ENCODE measurements around the gene RHD. TPM values are rescaled to one million over a fixed set of nuclear protein-coding genes. Genes with fewer than 3 reads are reported as not detected.
"Not testable (repeated sequence)": the region's sequence is repeated elsewhere in the genome, so short reads cannot be mapped to it uniquely, and the experiment has no call there.

RHD gene
- total RNA-seq, 1 experiment from 2014 or later = 0.26 TPM

DNA sequence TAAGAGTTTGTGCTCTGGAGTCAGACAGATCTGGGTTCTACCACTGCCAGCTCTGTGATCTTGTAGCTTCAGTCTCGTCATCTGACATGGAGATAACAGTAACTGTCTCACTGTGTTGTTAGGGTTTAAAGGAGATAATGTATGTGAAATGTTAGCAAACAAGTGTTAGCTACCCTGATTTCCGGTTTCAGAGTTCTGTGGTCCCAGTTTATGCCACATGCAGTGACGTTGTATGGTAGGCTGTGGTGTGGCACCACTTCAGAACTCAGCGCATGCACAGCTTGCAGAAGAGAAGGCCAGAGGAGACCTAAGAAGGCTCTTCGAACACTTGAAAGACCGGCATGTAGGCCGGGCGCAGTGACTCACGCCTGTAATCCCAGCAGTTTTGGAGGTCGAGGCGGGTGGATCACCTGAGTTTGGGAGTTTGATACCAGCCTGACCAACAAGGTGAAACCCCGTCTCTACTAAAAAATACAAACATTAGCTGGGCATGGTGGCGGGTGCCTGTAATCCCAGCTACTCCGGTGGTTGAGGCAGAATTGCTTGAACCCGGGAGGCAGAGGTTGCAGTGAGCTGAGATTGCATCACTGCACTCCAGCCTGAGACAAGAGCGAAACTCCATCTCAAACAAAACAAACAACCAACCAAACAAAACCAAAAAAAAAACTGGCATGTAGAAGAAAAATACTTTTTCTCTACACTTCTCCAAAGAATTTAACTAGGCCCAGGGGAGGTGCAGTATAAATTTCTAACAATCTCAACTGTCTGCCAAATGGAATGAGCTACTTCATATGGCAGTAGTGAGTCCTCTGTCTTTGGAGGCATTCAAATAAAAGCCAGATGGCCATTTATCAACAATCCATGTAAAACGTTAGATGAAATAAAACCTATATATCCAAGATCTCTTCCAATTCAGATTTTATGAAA is 55.8 kb downstream of the RHD start:
- not testable (repeated sequence) for H3K4me2 ChIP-seq (ENCODE audit: low read depth, low read length, poor library complexity, severe bottlenecking); H2AFZ ChIP-seq (ENCODE audit: low read length); H3K9me2 ChIP-seq (replicated peaks; ENCODE audit: insufficient read depth, low read length); H4K20me1 ChIP-seq (ENCODE audit: insufficient read depth, low read depth, low read length); H3K27me3 ChIP-seq (ENCODE audit: low read length); H3K27ac ChIP-seq (ENCODE audit: low read length); H3K4me3 ChIP-seq (ENCODE audit: low read length); DNase-seq; H3K9me3 ChIP-seq (ENCODE audit: low read length); H3K36me3 ChIP-seq (ENCODE audit: insufficient read depth, low read length); H3K9ac ChIP-seq (ENCODE audit: low read length)
- Histone ChIP-seq H3K79me2 (ENCODE audit: low read length) (peaks cover 17% of the 10 kb centered on the region), H3K4me1 (ENCODE audit: low read length) (peaks cover 13% of the 10 kb centered on the region)

DNA sequence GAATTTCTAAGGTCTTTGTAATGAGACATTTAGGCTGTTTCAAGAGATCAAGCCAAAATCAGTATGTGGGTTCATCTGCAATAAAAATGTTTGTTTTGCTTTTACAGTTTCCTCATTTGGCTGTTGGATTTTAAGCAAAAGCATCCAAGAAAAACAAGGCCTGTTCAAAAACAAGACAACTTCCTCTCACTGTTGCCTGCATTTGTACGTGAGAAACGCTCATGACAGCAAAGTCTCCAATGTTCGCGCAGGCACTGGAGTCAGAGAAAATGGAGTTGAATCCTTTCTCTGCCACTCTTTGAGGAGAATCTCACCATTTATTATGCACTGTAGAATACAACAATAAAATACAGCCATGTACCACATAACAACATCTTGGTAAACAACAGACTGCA is 56.5 kb downstream of the RHD start:
- not testable (repeated sequence) for DNase-seq; H3K9me2 ChIP-seq (replicated peaks; ENCODE audit: insufficient read depth, low read length); H3K9me3 ChIP-seq (ENCODE audit: low read length); H3K27ac ChIP-seq (ENCODE audit: low read length); H2AFZ ChIP-seq (ENCODE audit: low read length); H3K4me3 ChIP-seq (ENCODE audit: low read length); H4K20me1 ChIP-seq (ENCODE audit: insufficient read depth, low read depth, low read length); H3K36me3 ChIP-seq (ENCODE audit: insufficient read depth, low read length); H3K9ac ChIP-seq (ENCODE audit: low read length); H3K27me3 ChIP-seq (ENCODE audit: low read length); H3K4me2 ChIP-seq (ENCODE audit: low read depth, low read length, poor library complexity, severe bottlenecking)
- peaks cover 17% of the 10 kb centered on the region for H3K79me2 ChIP-seq (ENCODE audit: low read length)
- H3K4me1 ChIP-seq (ENCODE audit: low read length) = peaks cover 13% of the 10 kb centered on the region

DNA sequence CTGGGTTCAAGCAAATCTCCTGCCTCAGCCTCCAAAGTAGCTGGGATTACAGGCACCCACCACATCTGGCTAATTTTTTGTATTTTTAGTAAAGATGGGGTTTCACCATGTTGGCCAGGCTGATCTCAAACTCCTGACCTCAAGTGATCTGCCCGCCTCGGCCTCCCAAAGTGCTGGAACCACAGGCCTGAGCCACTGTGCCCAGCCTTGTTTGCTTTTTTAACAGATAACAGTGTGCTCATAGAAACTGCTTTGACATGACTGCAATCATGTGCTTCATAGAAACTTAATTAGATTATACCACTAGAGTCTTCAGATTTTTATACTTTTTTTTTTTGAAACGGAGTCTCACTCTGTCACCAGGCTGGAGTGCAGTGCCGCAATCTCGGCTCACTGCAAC is 57.0 kb downstream of the RHD start:
- H3K27me3 ChIP-seq (ENCODE audit: low read length); DNase-seq; H4K20me1 ChIP-seq (ENCODE audit: insufficient read depth, low read depth, low read length); H3K27ac ChIP-seq (ENCODE audit: low read length); H2AFZ ChIP-seq (ENCODE audit: low read length); H3K4me3 ChIP-seq (ENCODE audit: low read length); H3K4me2 ChIP-seq (ENCODE audit: low read depth, low read length, poor library complexity, severe bottlenecking); H3K9ac ChIP-seq (ENCODE audit: low read length); H3K9me2 ChIP-seq (replicated peaks; ENCODE audit: insufficient read depth, low read length); H3K36me3 ChIP-seq (ENCODE audit: insufficient read depth, low read length); H3K9me3 ChIP-seq (ENCODE audit: low read length): not testable (repeated sequence)
- Histone ChIP-seq H3K4me1 (ENCODE audit: low read length) (peaks cover 13% of the 10 kb centered on the region), H3K79me2 (ENCODE audit: low read length) (peaks cover 17% of the 10 kb centered on the region)

DNA sequence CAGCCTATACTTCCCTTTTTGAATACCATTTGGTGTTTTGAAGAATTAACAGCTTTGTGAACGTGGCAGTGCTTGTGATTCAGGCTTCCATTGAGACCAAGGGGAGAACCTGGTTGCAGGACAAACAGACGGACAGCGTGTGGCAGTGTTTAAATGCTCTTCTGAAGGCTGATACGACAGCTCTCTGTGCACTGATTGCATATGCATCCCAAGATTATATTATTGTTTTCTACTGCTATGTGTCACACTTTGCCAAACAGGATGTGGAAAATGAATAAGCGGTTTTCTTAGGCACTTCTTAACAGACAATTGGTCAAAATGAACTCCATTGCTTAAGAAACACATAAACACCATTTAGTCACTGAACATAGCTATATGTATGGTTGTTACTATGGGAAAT is 57.6 kb downstream of the RHD start:
- peak overlapping the region; percentile 76 for H3K27ac ChIP-seq (ENCODE audit: low read length)
- H3K79me2 ChIP-seq (ENCODE audit: low read length) = peaks cover 17% of the 10 kb centered on the region
- not testable (repeated sequence) for H3K27me3 ChIP-seq (ENCODE audit: low read length); H3K4me3 ChIP-seq (ENCODE audit: low read length); H3K9ac ChIP-seq (ENCODE audit: low read length); H3K36me3 ChIP-seq (ENCODE audit: insufficient read depth, low read length); H3K9me2 ChIP-seq (replicated peaks; ENCODE audit: insufficient read depth, low read length); H4K20me1 ChIP-seq (ENCODE audit: insufficient read depth, low read depth, low read length); DNase-seq; H3K9me3 ChIP-seq (ENCODE audit: low read length); H2AFZ ChIP-seq (ENCODE audit: low read length)
- peak overlapping the region; percentile 53 for H3K4me2 ChIP-seq (ENCODE audit: low read depth, low read length, poor library complexity, severe bottlenecking)
- H3K4me1 ChIP-seq (ENCODE audit: low read length) = peaks cover 13% of the 10 kb centered on the region

DNA sequence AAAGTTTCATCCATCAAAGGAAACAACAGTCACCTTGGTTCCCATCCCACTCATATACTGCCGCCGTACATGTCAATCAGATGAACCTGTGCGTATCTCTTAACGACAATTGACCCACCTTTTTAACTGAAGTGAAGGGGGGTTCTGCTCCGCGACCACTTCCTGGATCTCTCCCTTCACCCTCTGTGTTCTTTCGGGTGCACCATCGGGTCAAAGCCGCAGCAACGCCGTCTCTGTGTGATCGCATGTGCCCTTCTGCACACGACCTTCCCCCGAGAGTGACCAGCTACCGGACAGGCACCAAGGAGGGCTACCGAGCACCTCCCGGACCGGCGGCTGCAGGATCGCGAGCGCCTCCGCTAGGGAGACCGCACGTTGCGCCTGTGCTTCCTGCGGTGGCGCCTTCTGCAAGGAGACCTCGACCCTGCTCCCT is 64.6 kb downstream of the RHD start:
- H3K36me3 ChIP-seq (ENCODE audit: insufficient read depth, low read length); H3K9me3 ChIP-seq (ENCODE audit: low read length); H3K9me2 ChIP-seq (replicated peaks; ENCODE audit: insufficient read depth, low read length); H3K27me3 ChIP-seq (ENCODE audit: low read length); H4K20me1 ChIP-seq (ENCODE audit: insufficient read depth, low read depth, low read length): not testable (repeated sequence)
- Histone ChIP-seq H3K4me1 (ENCODE audit: low read length) (peaks cover 15% of the 10 kb centered on the region), H3K4me3 (ENCODE audit: low read length) (peak overlapping the region; percentile 77), H3K9ac (ENCODE audit: low read length) (peak overlapping the region; percentile 66), H3K79me2 (ENCODE audit: low read length) (peaks cover 50% of the 10 kb centered on the region), H3K4me2 (ENCODE audit: low read depth, low read length, poor library complexity, severe bottlenecking) (peak overlapping the region; percentile 79), H3K27ac (ENCODE audit: low read length) (peak overlapping the region; percentile 25), H2AFZ (ENCODE audit: low read length) (0 out of 2 replicates have a peak overlapping the region, but pooled peaks have one; percentile 16)
- peak; percentile 66 for DNase-seq

DNA sequence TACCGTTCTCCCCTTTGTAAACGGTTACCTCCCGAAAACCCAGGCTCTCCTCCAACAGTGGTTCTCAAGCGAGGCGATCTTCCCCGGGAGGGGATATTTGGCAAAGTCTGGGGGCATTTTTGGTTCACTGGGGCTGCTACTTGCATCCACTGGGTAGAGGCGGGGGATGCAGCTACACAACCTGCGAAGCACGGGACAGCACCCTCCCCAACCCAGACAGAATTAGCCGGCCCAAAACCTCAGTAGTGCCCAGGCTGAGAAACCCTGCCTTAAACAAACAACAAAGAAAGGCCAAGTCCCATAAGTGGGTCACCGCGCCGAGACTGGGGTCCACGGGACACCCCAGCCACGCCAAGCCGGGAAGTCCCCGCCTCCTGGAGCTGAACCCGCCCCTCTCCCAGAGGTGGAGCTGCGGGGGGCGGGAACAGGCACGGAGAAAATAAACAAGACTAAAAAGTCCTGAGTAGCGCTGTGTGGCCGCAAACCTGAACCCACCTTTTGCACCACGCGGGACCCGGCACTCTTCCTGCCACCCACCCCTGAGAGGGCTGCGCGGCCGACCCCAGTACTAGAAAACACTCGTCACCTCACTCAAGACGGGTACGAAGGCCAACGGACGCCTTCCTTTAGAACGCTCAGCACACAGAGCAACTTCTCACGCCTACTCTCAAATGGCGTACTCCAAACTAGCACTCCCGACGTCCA is 65.3 kb downstream of the RHD start:
- DNase-seq = not testable (repeated sequence)
- H3K79me2 ChIP-seq (ENCODE audit: low read length) = peaks cover 53% of the 10 kb centered on the region

DNA sequence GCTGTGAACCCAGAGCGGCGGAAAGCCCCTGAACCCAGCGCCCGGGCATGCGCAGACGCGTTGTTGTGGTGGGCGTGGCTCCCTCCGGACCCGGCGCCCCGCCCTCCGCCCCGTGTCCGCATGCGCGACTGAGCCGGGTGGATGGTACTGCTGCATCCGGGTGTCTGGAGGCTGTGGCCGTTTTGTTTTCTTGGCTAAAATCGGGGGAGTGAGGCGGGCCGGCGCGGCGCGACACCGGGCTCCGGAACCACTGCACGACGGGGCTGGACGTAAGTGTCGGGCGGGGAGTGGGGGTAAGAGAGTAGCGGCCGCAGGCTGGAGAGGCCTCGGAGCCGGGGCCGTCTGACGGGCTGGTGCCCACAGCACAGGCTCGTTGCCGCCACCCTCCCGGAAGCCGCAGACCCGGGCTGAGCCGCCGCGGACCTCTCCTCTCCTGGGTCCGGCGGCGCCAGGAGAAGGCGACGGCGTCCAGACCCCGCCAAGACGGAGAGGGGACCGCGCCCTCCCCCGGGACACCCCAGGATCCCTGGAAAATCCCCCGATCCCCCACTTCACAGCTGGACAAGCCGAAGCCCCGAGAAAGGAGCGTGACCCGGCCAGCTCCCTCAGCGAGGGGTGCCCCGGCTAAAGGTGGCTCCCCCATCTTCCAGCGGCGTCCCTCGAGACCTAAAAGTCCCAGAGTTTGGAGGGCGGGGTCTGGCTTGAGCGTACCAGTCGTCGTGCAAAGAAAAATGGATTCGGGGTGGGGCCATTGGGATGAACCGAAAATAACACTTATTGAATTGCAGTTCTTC is 66.1 kb downstream of the RHD start, which contains the start of gene TMEM50A:
Gene TMEM50A, plus strand, starts transcription at position 147 of the 794 bp plus-strand sequence. CDS start 2,153 bp downstream, outside the sequence.
- Histone ChIP-seq H3K27me3 (ENCODE audit: low read length) (no peaks in the 10 kb centered on the region), H3K27ac (ENCODE audit: low read length) (peak within 1 kb of the TSS; percentile 87), H3K4me1 (ENCODE audit: low read length) (peaks cover 18% of the 10 kb centered on the region), H3K9ac (ENCODE audit: low read length) (peak within 1 kb of the TSS; percentile 99), H4K20me1 (ENCODE audit: insufficient read depth, low read depth, low read length) (no peaks in the 10 kb centered on the region), H3K4me2 (ENCODE audit: low read depth, low read length, poor library complexity, severe bottlenecking) (peak within 1 kb of the TSS; percentile 86), H2AFZ (ENCODE audit: low read length) (peak within 1 kb of the TSS; percentile 89), H3K9me3 (ENCODE audit: low read length) (no peaks in the 10 kb centered on the region), H3K36me3 (ENCODE audit: insufficient read depth, low read length) (peaks cover 20% of the 10 kb centered on the region; the same call in 1 of the 2 replicates), H3K9me2 (replicated peaks; ENCODE audit: insufficient read depth, low read length) (no peaks in the 10 kb centered on the region), H3K4me3 (ENCODE audit: low read length) (peak within 1 kb of the TSS; percentile 96), H3K79me2 (ENCODE audit: low read length) (peaks cover 57% of the 10 kb centered on the region)
- peak; percentile 94 for DNase-seq

More for the DNA sequence above, 65.3 kb downstream of the RHD start:
- H3K9me2 ChIP-seq (replicated peaks; ENCODE audit: insufficient read depth, low read length); H4K20me1 ChIP-seq (ENCODE audit: insufficient read depth, low read depth, low read length); H3K9me3 ChIP-seq (ENCODE audit: low read length); H2AFZ ChIP-seq (ENCODE audit: low read length); H3K27me3 ChIP-seq (ENCODE audit: low read length): not testable (repeated sequence)
- Histone ChIP-seq H3K9ac (ENCODE audit: low read length) (peak overlapping the region; percentile 61), H3K4me2 (ENCODE audit: low read depth, low read length, poor library complexity, severe bottlenecking) (peak overlapping the region; percentile 86), H3K36me3 (ENCODE audit: insufficient read depth, low read length) (peaks cover 15% of the 10 kb centered on the region; the same call in 1 of the 2 replicates), H3K4me1 (ENCODE audit: low read length) (peaks cover 18% of the 10 kb centered on the region), H3K27ac (ENCODE audit: low read length) (peak overlapping the region; percentile 87; the same call in 1 of the 2 replicates), H3K4me3 (ENCODE audit: low read length) (peak overlapping the region; percentile 96)
